Measurements from ENCODE around the gene MAP10. TPM values are rescaled to one million over a fixed set of nuclear protein-coding genes. Genes with fewer than 3 reads are reported as not detected.

The MAP10 gene
- total RNA-seq, 1 donor from 2014 or later: 0.53 TPM

GRCh38 chr1:232767305-232768074 lies 37.7 kb upstream of the MAP10 start:
- DNase-seq (ENCODE audit: low read depth) (peak; percentile 92), FAIRE-seq (peak; percentile 64)
- H3K4me3 ChIP-seq (ENCODE audit: low read depth, low read length): no peak overlapping the region
- H3K27me3 ChIP-seq (ENCODE audit: control insufficient read depth, insufficient read depth, low read length): no peaks in the 10 kb centered on the region
- no peak for TF ChIP-seq CTCF (IDR thresholded peaks at IDR 0.05; ENCODE audit: insufficient read depth, low read length, severe bottlenecking)
- H3K36me3 ChIP-seq (ENCODE audit: control insufficient read depth, insufficient read depth, low read length): no peaks in the 10 kb centered on the region

- no peak for DNase-seq (ENCODE audit: low read depth)
- Histone ChIP-seq H3K27me3 (ENCODE audit: control insufficient read depth, insufficient read depth, low read length) (no peaks in the 10 kb centered on the region), H3K36me3 (ENCODE audit: control insufficient read depth, insufficient read depth, low read length) (no peaks in the 10 kb centered on the region), H3K4me3 (ENCODE audit: low read depth, low read length) (no peak overlapping the region)
- no peak for FAIRE-seq
- no peak for TF ChIP-seq CTCF (IDR thresholded peaks at IDR 0.05; ENCODE audit: insufficient read depth, low read length, severe bottlenecking)
Measured at GRCh38 chr1:232768793-232769192, 36.4 kb upstream of the MAP10 start.

GRCh38 chr1:232769733-232770132 lies 35.5 kb upstream of the MAP10 start:
- TF ChIP-seq CTCF (IDR thresholded peaks at IDR 0.05; ENCODE audit: insufficient read depth, low read length, severe bottlenecking): no peak
- FAIRE-seq: no peak

DNA sequence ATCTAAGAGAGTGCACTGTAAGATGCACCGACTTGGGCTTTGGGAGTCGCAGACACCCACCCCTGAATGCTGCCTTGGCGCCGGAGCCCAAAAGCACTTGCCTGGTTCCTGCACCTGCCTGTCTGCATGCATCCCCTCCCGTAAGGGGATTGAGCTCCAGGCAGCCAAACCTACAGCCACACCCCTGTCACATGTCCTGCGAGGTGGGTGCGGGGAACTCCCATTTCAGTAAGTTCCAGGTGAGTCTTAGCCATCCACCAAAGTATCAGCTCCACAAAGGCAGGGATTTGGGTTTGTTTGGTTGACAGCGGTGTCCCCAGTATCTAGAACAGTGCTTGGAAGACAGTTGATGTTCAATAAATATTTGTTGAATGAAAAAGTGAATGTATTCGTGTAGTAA lies 31.5 kb upstream of the MAP10 start:
- DNase-seq (ENCODE audit: low read depth) (no peak), FAIRE-seq (no peak)
- no peak for TF ChIP-seq CTCF (IDR thresholded peaks at IDR 0.05; ENCODE audit: insufficient read depth, low read length, severe bottlenecking)
- Histone ChIP-seq H3K4me3 (ENCODE audit: low read depth, low read length) (no peak overlapping the region), H3K36me3 (ENCODE audit: control insufficient read depth, insufficient read depth, low read length) (no peaks in the 10 kb centered on the region), H3K27me3 (ENCODE audit: control insufficient read depth, insufficient read depth, low read length) (no peaks in the 10 kb centered on the region)

More at GRCh38 chr1:232769733-232770132, 35.5 kb upstream of the MAP10 start:
- Histone ChIP-seq H3K4me3 (ENCODE audit: low read depth, low read length) (no peak overlapping the region), H3K36me3 (ENCODE audit: control insufficient read depth, insufficient read depth, low read length) (no peaks in the 10 kb centered on the region), H3K27me3 (ENCODE audit: control insufficient read depth, insufficient read depth, low read length) (no peaks in the 10 kb centered on the region)
- no peak for DNase-seq (ENCODE audit: low read depth)

- FAIRE-seq (no peak), DNase-seq (ENCODE audit: low read depth) (peak; percentile 55)
Measured at GRCh38 chr1:232776526-232777106, 28.6 kb upstream of the MAP10 start.

More at GRCh38 chr1:232776526-232777106, 28.6 kb upstream of the MAP10 start:
- no peaks in the 10 kb centered on the region for H3K27me3 ChIP-seq (ENCODE audit: control insufficient read depth, insufficient read depth, low read length)
- no peak for TF ChIP-seq CTCF (IDR thresholded peaks at IDR 0.05; ENCODE audit: insufficient read depth, low read length, severe bottlenecking)
- H3K36me3 ChIP-seq (ENCODE audit: control insufficient read depth, insufficient read depth, low read length): no peaks in the 10 kb centered on the region
- H3K4me3 ChIP-seq (ENCODE audit: low read depth, low read length): no peak overlapping the region

Measured in bronchial epithelial cell (primary cell).